ENCODE data around the gene APOC4. TPM values are rescaled to one million over a fixed set of nuclear protein-coding genes. Genes with fewer than 3 reads are reported as not detected.
A peak's percentile ranks its signal among the peaks of the same experiment; 100 is the strongest.
"Not testable (repeated sequence)": the region's sequence is repeated elsewhere in the genome, so short reads cannot be mapped to it uniquely, and the experiment has no call there.

The APOC4 gene
- polyA plus RNA-seq, 2 donors: not detected

DNA sequence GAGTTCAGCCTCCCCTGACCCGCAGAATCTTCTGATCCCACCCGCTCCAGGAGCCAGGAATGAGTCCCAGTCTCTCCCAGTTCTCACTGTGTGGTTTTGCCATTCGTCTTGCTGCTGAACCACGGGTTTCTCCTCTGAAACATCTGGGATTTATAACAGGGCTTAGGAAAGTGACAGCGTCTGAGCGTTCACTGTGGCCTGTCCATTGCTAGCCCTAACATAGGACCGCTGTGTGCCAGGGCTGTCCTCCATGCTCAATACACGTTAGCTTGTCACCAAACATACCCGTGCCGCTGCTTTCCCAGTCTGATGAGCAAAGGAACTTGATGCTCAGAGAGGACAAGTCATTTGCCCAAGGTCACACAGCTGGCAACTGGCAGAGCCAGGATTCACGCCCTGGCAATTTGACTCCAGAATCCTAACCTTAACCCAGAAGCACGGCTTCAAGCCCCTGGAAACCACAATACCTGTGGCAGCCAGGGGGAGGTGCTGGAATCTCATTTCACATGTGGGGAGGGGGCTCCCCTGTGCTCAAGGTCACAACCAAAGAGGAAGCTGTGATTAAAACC is 37.5 kb upstream of the APOC4 start:
- Histone ChIP-seq H3K27ac (ENCODE audit: low read depth in 2 of 2, low read length in 1 of 2) (no peak overlapping the region), H3K27me3 (ENCODE audit: control insufficient read depth in 1 of 2, insufficient read depth in 2 of 2, low read length in 2 of 2) (peaks cover 0 to 3% of the 10 kb centered on the region in 2 donors), H3K4me3 (ENCODE audit: low read depth in 1 of 2, low read length in 2 of 2) (no peak overlapping the region), H3K4me1 (ENCODE audit: control insufficient read depth in 2 of 2, insufficient read depth in 2 of 2, low read length in 1 of 2) (peaks cover 0 to 11% of the 10 kb centered on the region in 2 donors), H3K36me3 (ENCODE audit: control insufficient read depth in 2 of 2, insufficient read depth in 2 of 2, low read length in 1 of 2) (peaks cover 9 to 24% of the 10 kb centered on the region in 2 donors), H3K9me3 (ENCODE audit: control insufficient read depth in 2 of 2, insufficient read depth in 1 of 2, low read depth in 1 of 2, low read length in 1 of 2) (no peaks in the 10 kb centered on the region)
- 52 to 57% methylated on average over 12 of the region's 12 CpGs for WGBS, 2 donors

DNA sequence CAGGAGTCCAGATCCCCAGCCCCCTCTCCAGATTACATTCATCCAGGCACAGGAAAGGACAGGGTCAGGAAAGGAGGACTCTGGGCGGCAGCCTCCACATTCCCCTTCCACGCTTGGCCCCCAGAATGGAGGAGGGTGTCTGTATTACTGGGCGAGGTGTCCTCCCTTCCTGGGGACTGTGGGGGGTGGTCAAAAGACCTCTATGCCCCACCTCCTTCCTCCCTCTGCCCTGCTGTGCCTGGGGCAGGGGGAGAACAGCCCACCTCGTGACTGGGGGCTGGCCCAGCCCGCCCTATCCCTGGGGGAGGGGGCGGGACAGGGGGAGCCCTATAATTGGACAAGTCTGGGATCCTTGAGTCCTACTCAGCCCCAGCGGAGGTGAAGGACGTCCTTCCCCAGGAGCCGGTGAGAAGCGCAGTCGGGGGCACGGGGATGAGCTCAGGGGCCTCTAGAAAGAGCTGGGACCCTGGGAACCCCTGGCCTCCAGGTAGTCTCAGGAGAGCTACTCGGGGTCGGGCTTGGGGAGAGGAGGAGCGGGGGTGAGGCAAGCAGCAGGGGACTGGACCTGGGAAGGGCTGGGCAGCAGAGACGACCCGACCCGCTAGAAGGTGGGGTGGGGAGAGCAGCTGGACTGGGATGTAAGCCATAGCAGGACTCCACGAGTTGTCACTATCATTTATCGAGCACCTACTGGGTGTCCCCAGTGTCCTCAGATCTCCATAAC is 36.4 kb upstream of the APOC4 start, which contains the start of gene APOE:
APOE (plus strand) TSS at position 360 of the 724 bp plus-strand sequence. CDS start 829 bp downstream, outside the sequence.
- H3K27ac ChIP-seq (ENCODE audit: low read depth in 2 of 2, low read length in 1 of 2): no peak within 1 kb of the TSS
- H3K4me1 ChIP-seq (ENCODE audit: control insufficient read depth in 2 of 2, insufficient read depth in 2 of 2, low read length in 1 of 2): peaks cover 0 to 11% of the 10 kb centered on the region in 2 donors
- peaks cover 6 to 15% of the 10 kb centered on the region in 2 donors for H3K36me3 ChIP-seq (ENCODE audit: control insufficient read depth in 2 of 2, insufficient read depth in 2 of 2, low read length in 1 of 2)
- 1 to 5% methylated on average over 20 of the region's 20 CpGs for WGBS, 2 donors
- H3K9me3 ChIP-seq (ENCODE audit: control insufficient read depth in 2 of 2, insufficient read depth in 1 of 2, low read depth in 1 of 2, low read length in 1 of 2): no peaks in the 10 kb centered on the region
- H3K27me3 ChIP-seq (ENCODE audit: control insufficient read depth in 1 of 2, insufficient read depth in 2 of 2, low read length in 2 of 2): peaks cover 0 to 3% of the 10 kb centered on the region in 2 donors
- H3K4me3 ChIP-seq (ENCODE audit: low read depth in 1 of 2, low read length in 2 of 2): peak within 1 kb of the TSS in 1 of 2 donors; percentile 4

DNA sequence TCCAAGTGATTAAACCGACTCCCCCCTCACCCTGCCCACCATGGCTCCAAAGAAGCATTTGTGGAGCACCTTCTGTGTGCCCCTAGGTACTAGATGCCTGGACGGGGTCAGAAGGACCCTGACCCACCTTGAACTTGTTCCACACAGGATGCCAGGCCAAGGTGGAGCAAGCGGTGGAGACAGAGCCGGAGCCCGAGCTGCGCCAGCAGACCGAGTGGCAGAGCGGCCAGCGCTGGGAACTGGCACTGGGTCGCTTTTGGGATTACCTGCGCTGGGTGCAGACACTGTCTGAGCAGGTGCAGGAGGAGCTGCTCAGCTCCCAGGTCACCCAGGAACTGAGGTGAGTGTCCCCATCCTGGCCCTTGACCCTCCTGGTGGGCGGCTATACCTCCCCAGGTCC is 34.4 kb upstream of the APOC4 start:
- H3K9me3 ChIP-seq (ENCODE audit: control insufficient read depth in 2 of 2, insufficient read depth in 1 of 2, low read depth in 1 of 2, low read length in 1 of 2): no peaks in the 10 kb centered on the region
- H3K36me3 ChIP-seq (ENCODE audit: control insufficient read depth in 2 of 2, insufficient read depth in 2 of 2, low read length in 1 of 2): peaks cover 0 to 4% of the 10 kb centered on the region in 2 donors
- whole genome bisulfite sequencing, 2 donors: 92 to 93% methylated on average over 12 of the region's 12 CpGs
- no peak overlapping the region for H3K4me3 ChIP-seq (ENCODE audit: low read depth in 1 of 2, low read length in 2 of 2)
- H3K27ac ChIP-seq (ENCODE audit: low read depth in 2 of 2, low read length in 1 of 2): no peak overlapping the region
- peaks cover 0 to 12% of the 10 kb centered on the region in 2 donors for H3K4me1 ChIP-seq (ENCODE audit: control insufficient read depth in 2 of 2, insufficient read depth in 2 of 2, low read length in 1 of 2)
- peaks cover 0 to 3% of the 10 kb centered on the region in 2 donors for H3K27me3 ChIP-seq (ENCODE audit: control insufficient read depth in 1 of 2, insufficient read depth in 2 of 2, low read length in 2 of 2)

GRCh38 chr19:44908074-44908835 is 33.8 kb upstream of the APOC4 start:
- H3K27me3 ChIP-seq (ENCODE audit: control insufficient read depth in 1 of 2, insufficient read depth in 2 of 2, low read length in 2 of 2): peaks cover 0 to 3% of the 10 kb centered on the region in 2 donors
- no peak overlapping the region for H3K4me3 ChIP-seq (ENCODE audit: low read depth in 1 of 2, low read length in 2 of 2)
- H3K36me3 ChIP-seq (ENCODE audit: control insufficient read depth in 2 of 2, insufficient read depth in 2 of 2, low read length in 1 of 2): no peaks in the 10 kb centered on the region
- H3K4me1 ChIP-seq (ENCODE audit: control insufficient read depth in 2 of 2, insufficient read depth in 2 of 2, low read length in 1 of 2): peaks cover 0 to 12% of the 10 kb centered on the region in 2 donors
- WGBS, 2 donors: 93 to 95% methylated on average over 46 of the region's 46 CpGs
- H3K27ac ChIP-seq (ENCODE audit: low read depth in 2 of 2, low read length in 1 of 2): no peak overlapping the region
- no peaks in the 10 kb centered on the region for H3K9me3 ChIP-seq (ENCODE audit: control insufficient read depth in 2 of 2, insufficient read depth in 1 of 2, low read depth in 1 of 2, low read length in 1 of 2)

- H3K4me3 ChIP-seq (ENCODE audit: low read depth in 1 of 2, low read length in 2 of 2): no peak overlapping the region
- WGBS, 2 donors: 96 to 97% methylated on average over 42 to 44 of the region's 44 CpGs
- H3K36me3 ChIP-seq (ENCODE audit: control insufficient read depth in 2 of 2, insufficient read depth in 2 of 2, low read length in 1 of 2): no peaks in the 10 kb centered on the region
- H3K27ac ChIP-seq (ENCODE audit: low read depth in 2 of 2, low read length in 1 of 2): no peak overlapping the region
- no peaks in the 10 kb centered on the region for H3K9me3 ChIP-seq (ENCODE audit: control insufficient read depth in 2 of 2, insufficient read depth in 1 of 2, low read depth in 1 of 2, low read length in 1 of 2)
- peaks cover 0 to 3% of the 10 kb centered on the region in 2 donors for H3K27me3 ChIP-seq (ENCODE audit: control insufficient read depth in 1 of 2, insufficient read depth in 2 of 2, low read length in 2 of 2)
- peaks cover 0 to 12% of the 10 kb centered on the region in 2 donors for H3K4me1 ChIP-seq (ENCODE audit: control insufficient read depth in 2 of 2, insufficient read depth in 2 of 2, low read length in 1 of 2)
These were observed 33.2 kb upstream of the APOC4 start for GRCh38 chr19:44908836-44909261.

DNA sequence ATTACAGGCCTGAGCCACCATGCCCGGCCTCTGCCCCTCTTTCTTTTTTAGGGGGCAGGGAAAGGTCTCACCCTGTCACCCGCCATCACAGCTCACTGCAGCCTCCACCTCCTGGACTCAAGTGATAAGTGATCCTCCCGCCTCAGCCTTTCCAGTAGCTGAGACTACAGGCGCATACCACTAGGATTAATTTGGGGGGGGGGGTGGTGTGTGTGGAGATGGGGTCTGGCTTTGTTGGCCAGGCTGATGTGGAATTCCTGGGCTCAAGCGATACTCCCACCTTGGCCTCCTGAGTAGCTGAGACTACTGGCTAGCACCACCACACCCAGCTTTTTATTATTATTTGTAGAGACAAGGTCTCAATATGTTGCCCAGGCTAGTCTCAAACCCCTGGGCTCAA is 32.3 kb upstream of the APOC4 start:
- H3K4me3 ChIP-seq (ENCODE audit: low read depth in 1 of 2, low read length in 2 of 2): no peak overlapping the region
- peaks cover 0 to 16% of the 10 kb centered on the region in 2 donors for H3K4me1 ChIP-seq (ENCODE audit: control insufficient read depth in 2 of 2, insufficient read depth in 2 of 2, low read length in 1 of 2)
- WGBS, 2 donors: 91% methylated on average over 5 of the region's 5 CpGs
- H3K27ac ChIP-seq (ENCODE audit: low read depth in 2 of 2, low read length in 1 of 2): no peak overlapping the region
- H3K27me3 ChIP-seq (ENCODE audit: control insufficient read depth in 1 of 2, insufficient read depth in 2 of 2, low read length in 2 of 2): peaks cover 0 to under 1% of the 10 kb centered on the region in 2 donors
- no peaks in the 10 kb centered on the region for H3K9me3 ChIP-seq (ENCODE audit: control insufficient read depth in 2 of 2, insufficient read depth in 1 of 2, low read depth in 1 of 2, low read length in 1 of 2)
- no peaks in the 10 kb centered on the region for H3K36me3 ChIP-seq (ENCODE audit: control insufficient read depth in 2 of 2, insufficient read depth in 2 of 2, low read length in 1 of 2)

GRCh38 chr19:44911896-44912295 is 30.1 kb upstream of the APOC4 start:
- H3K9me3 ChIP-seq (ENCODE audit: control insufficient read depth in 2 of 2, insufficient read depth in 1 of 2, low read depth in 1 of 2, low read length in 1 of 2); H3K4me3 ChIP-seq (ENCODE audit: low read depth in 1 of 2, low read length in 2 of 2); H3K27me3 ChIP-seq (ENCODE audit: control insufficient read depth in 1 of 2, insufficient read depth in 2 of 2, low read length in 2 of 2); H3K36me3 ChIP-seq (ENCODE audit: control insufficient read depth in 2 of 2, insufficient read depth in 2 of 2, low read length in 1 of 2); H3K4me1 ChIP-seq (ENCODE audit: control insufficient read depth in 2 of 2, insufficient read depth in 2 of 2, low read length in 1 of 2); H3K27ac ChIP-seq (ENCODE audit: low read depth in 2 of 2, low read length in 1 of 2): not testable (repeated sequence)
- WGBS, 2 donors: 92 to 93% methylated on average over 6 of the region's 6 CpGs

DNA sequence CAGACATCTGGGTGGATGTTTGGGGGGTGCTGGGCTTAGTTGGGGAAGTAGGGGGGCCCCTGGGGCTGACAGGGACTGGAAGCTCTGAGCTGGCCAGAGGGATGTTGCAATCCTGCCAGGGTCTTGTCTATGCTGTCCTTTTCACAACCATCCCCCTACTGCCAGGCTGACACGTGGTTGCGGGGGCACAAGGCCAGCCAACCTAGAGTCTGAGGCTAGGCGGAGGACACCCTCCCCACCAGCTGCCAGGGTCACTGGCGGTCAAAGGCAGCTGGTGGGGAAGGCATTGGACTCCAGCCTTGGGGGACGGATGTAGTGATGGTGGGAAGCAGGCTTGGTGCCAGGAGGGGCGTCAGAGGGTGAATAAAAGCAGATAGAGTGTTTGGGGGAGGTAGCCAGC is 29.2 kb upstream of the APOC4 start:
- H3K27ac ChIP-seq (ENCODE audit: low read depth in 2 of 2, low read length in 1 of 2): no peak overlapping the region
- no peaks in the 10 kb centered on the region for H3K9me3 ChIP-seq (ENCODE audit: control insufficient read depth in 2 of 2, insufficient read depth in 1 of 2, low read depth in 1 of 2, low read length in 1 of 2)
- peaks cover 0 to 5% of the 10 kb centered on the region in 2 donors for H3K4me1 ChIP-seq (ENCODE audit: control insufficient read depth in 2 of 2, insufficient read depth in 2 of 2, low read length in 1 of 2)
- no peak overlapping the region for H3K4me3 ChIP-seq (ENCODE audit: low read depth in 1 of 2, low read length in 2 of 2)
- no peaks in the 10 kb centered on the region for H3K36me3 ChIP-seq (ENCODE audit: control insufficient read depth in 2 of 2, insufficient read depth in 2 of 2, low read length in 1 of 2)
- 50 to 52% methylated on average over 6 of the region's 6 CpGs for WGBS, 2 donors
- H3K27me3 ChIP-seq (ENCODE audit: control insufficient read depth in 1 of 2, insufficient read depth in 2 of 2, low read length in 2 of 2): no peaks in the 10 kb centered on the region

- not testable (repeated sequence) for H3K27me3 ChIP-seq (ENCODE audit: control insufficient read depth in 1 of 2, insufficient read depth in 2 of 2, low read length in 2 of 2); H3K9me3 ChIP-seq (ENCODE audit: control insufficient read depth in 2 of 2, insufficient read depth in 1 of 2, low read depth in 1 of 2, low read length in 1 of 2); H3K4me1 ChIP-seq (ENCODE audit: control insufficient read depth in 2 of 2, insufficient read depth in 2 of 2, low read length in 1 of 2); H3K27ac ChIP-seq (ENCODE audit: low read depth in 2 of 2, low read length in 1 of 2); H3K4me3 ChIP-seq (ENCODE audit: low read depth in 1 of 2, low read length in 2 of 2); H3K36me3 ChIP-seq (ENCODE audit: control insufficient read depth in 2 of 2, insufficient read depth in 2 of 2, low read length in 1 of 2)
- 59 to 63% methylated on average over 22 to 23 of the region's 23 CpGs for whole genome bisulfite sequencing, 2 donors
These were observed 28.3 kb upstream of the APOC4 start for GRCh38 chr19:44913512-44914432.

All from esophagus (tissue), 2 donors.